VCaP (cell line): ENCODE data around the gene SPATA25.
"Not testable (repeated sequence)": the region's sequence is repeated elsewhere in the genome, so short reads cannot be mapped to it uniquely, and the experiment has no call there.

Experiments
- H3K27ac ChIP-seq: fragments of 450-650 bp; 2 replicates; pipeline ENCODE4 v1.5.1; 2017
- CTCF ChIP-seq: fragments of 450-650 bp; conservative IDR thresholded peaks from 2 replicates; pipeline ENCODE4 v1.5.1; 2017; ENCODE audit warnings: mild to moderate bottlenecking, moderate library complexity

Gene SPATA25

GRCh38 chr20:45904583-45905504 lies 17.4 kb upstream of the SPATA25 start:
- TF ChIP-seq CTCF = no peak
- no peak overlapping the region for H3K27ac ChIP-seq

- no peak for TF ChIP-seq CTCF
- no peak overlapping the region for H3K27ac ChIP-seq
Measured at GRCh38 chr20:45902199-45902701, 14.8 kb upstream of the SPATA25 start.

GRCh38 chr20:45901332-45901731 lies 13.9 kb upstream of the SPATA25 start:
- not testable (repeated sequence) for H3K27ac ChIP-seq

GRCh38 chr20:45899046-45899835 lies 11.8 kb upstream of the SPATA25 start:
- no peak overlapping the region for H3K27ac ChIP-seq
- no peak for TF ChIP-seq CTCF

- H3K27ac ChIP-seq = no peak overlapping the region
- TF ChIP-seq CTCF = no peak
Measured at GRCh38 chr20:45898285-45898684, 10.9 kb upstream of the SPATA25 start.

GRCh38 chr20:45897692-45898091 lies 10.3 kb upstream of the SPATA25 start:
- H3K27ac ChIP-seq = no peak overlapping the region
- TF ChIP-seq CTCF = no peak

GRCh38 chr20:45897289-45897688 lies 9.9 kb upstream of the SPATA25 start:
- H3K27ac ChIP-seq = no peak overlapping the region
- no peak for TF ChIP-seq CTCF
